Stimulated activated naive CD8-positive, alpha-beta T cell treated with anti-CD3 and anti-CD28 coated beads, Interleukin-15, amount 100 ng/mL, for 72 hours (primary cell): ENCODE results near the gene DUS1L.

Source experiments
- ATAC-seq: fragments of 150-1000 bp; cut with Tn5 transposase; 2 replicates; pipeline ENCODE4 v1.10.0; 2021; ENCODE audit warnings: mild to moderate bottlenecking, moderate library complexity
- DNase-seq, 2 donors: peaks; one replicate each; pipeline ENCODE4 v3.0.0; 2021 to 2022
- H3K27ac Mint-ChIP-seq, 2 donors: one replicate each; pipeline ENCODE4 v1.8.0; 2022; ENCODE audit warnings: mild to moderate bottlenecking in 2 of 2, mixed read lengths in 2 of 2, moderate library complexity in 2 of 2
- H3K27me3 Mint-ChIP-seq: one replicate; pipeline ENCODE4 v1.8.0; 2022; ENCODE audit warnings: mixed read lengths
- H3K4me1 Mint-ChIP-seq: one replicate; pipeline ENCODE4 v1.8.0; 2022; ENCODE audit warnings: mild to moderate bottlenecking, mixed read lengths
- H3K4me3 Mint-ChIP-seq, 2 donors: one replicate each; pipeline ENCODE4 v1.8.0; 2022; ENCODE audit warnings: mild to moderate bottlenecking in 2 of 2, mixed read lengths in 2 of 2, moderate library complexity in 1 of 2
- H3K9me3 Mint-ChIP-seq, 2 donors: one replicate each; pipeline ENCODE4 v1.8.0; 2022; ENCODE audit warnings: mixed read lengths in 2 of 2

DUS1L gene

DNA sequence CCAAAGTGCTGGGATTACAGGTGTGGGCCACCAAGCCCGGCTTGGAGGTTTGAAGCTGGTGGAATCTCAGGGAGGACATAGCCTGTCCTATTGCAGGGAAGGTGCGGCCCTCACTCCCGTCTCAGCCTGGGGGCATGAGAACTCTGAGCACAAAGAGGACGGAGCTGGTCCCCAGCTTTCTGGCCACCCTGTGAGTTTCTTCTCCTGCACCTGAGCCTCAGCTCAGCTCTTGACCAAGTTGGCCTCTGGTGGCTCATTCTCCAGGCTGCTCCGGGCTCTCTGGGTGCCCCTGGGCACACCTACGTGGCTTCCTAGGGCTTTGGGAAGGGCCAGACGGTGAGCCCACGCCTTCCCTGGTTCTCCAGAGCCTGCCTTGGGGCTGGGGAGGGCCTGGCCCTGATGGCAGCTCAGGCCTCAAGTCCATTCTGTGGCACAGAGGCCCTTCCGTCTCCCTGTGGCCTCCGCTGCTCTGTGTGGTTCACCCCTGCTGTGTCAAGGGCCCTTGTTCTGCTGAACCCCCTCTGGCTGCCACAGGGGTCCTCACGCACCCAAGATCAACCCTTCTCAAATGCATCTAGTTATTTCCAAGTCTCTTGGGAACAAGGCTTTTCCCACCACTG, 39.3 kb upstream of the DUS1L start:
- no peaks in the 10 kb centered on the region for H3K27me3 Mint-ChIP-seq
- H3K27ac Mint-ChIP-seq, result peak overlapping the region; percentile 95 to 99
- no peaks in the 10 kb centered on the region for H3K9me3 Mint-ChIP-seq
- H3K4me3 Mint-ChIP-seq, result peak overlapping the region; percentile 94 to 97
- peaks cover 76% of the 10 kb centered on the region for H3K4me1 Mint-ChIP-seq
- no peak for DNase-seq
- no peak for ATAC-seq

DNA sequence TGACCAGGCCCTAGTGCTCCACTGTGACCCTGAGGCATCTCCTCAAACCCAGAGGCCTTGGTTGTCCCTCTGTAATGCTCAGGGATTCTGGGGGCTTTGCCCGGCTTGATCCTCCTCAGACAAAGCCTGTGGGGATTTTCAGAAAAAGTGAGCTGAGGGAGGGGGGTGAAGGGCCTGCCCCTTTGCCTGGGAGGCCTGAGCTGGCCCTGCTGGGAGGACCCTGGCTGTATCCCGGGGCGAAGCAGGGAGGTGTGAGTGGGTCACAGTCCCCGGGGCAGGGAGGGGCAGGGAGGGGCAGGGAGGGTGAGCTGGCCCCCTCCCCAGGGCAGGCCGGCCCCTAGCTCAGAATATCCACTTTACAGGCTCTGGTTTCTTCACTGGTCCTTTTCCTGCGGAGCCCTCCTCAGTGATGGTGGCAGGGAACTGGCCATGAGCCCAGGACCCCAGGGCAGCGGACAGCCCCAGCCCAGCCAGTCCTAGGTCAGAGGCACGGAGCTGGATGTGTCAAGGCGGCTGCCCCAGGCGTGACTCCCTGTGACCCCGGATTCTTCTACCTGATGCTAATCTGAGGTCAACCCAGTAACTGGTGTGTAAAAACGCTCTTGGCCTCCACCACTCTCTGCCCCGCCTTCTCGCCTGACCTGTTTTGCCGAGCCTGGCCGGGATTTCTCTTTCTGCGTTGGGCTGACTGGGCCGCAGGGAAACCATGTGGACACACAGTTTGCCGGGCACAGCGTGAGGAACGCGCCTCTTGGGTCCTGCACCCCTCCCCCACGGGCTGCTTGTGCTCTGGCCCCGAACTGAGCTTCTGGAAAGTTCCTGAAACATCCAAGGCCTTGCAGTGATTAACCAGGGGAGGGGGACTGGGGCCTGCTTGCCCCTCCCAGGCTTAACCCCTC, 38.2 kb upstream of the DUS1L start:
- Mint-ChIP-seq H3K4me1 (peaks cover 78% of the 10 kb centered on the region), H3K4me3 (no peak overlapping the region), H3K27ac (no peak overlapping the region), H3K9me3 (no peaks in the 10 kb centered on the region), H3K27me3 (no peaks in the 10 kb centered on the region)
- ATAC-seq (no peak), DNase-seq (no peak)

DNA sequence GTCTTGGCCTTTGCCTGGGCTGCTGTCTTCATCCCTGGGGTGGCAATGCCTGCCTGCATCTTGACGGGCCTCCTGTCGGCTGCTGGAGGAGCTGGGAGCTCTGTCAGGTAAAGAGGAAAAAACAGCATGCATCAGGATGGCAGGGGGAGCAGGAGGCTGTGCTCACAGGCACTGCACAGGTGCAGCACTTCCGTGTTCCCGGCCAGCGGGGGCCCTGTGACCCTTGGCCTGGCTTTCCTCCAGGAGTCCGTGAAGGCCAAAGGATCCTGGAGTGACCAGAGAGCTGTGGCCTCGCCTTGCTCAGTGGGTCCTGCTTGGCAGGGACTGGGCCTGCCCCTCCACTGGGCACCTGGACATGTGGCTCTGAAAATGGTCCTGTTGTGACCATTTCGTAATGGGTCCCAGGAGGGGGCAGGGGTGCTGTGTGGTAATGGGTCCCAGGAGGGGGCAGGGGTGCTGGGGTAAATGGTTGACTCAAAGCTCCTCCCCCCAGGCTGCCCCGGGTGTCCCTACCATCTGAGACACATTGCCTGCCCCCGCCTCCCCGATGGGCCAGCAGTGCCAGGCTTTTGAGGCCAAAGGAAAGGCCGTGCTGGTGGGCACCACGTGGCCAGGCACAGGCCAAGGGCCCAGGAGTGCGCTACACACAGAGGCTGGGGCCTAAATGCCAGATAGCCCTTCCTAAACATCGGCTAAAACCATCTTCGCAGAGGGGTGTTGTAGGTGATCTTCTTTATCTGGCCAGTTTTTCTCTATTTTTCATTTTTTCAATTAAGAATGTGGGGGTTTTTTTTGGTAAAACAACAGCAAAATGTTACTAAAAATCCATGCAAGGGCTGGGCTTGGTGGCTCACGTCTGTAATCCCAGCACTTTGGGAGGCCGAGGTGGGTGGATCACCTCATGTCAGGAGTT, 36.4 kb upstream of the DUS1L start:
- ATAC-seq, result no peak
- H3K4me1 Mint-ChIP-seq, result peaks cover 66% of the 10 kb centered on the region
- H3K9me3 Mint-ChIP-seq, result no peaks in the 10 kb centered on the region
- DNase-seq, result no peak
- no peaks in the 10 kb centered on the region for H3K27me3 Mint-ChIP-seq
- H3K4me3 Mint-ChIP-seq, result no peak overlapping the region
- no peak overlapping the region for H3K27ac Mint-ChIP-seq

DNA sequence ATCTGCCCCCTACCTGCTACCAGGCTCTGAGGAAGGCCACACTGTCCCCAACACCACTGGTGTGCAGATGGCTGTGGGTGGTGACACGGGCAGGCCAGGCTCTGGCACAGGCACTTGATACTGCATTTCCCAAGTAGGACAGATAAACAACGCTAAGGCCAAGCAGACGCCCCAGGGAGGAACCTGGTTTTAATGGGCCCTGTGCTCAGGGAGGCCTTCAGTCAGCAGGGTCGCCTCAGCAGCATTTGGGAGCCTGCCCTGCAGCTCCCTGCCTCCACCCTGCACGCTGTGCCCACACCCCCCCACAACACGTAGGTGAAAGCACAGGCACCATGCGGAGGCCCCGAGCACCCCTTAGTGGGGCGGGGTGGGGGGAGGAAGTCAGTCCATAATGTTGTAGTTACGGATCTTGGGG, 35.7 kb upstream of the DUS1L start:
- no peaks in the 10 kb centered on the region for H3K27me3 Mint-ChIP-seq
- H3K4me1 Mint-ChIP-seq, result peaks cover 66% of the 10 kb centered on the region
- H3K4me3 Mint-ChIP-seq, result peak overlapping the region in 1 of 2 donors; percentile 50
- no peak overlapping the region for H3K27ac Mint-ChIP-seq
- no peak for DNase-seq
- no peak for ATAC-seq
- no peaks in the 10 kb centered on the region for H3K9me3 Mint-ChIP-seq

DNA sequence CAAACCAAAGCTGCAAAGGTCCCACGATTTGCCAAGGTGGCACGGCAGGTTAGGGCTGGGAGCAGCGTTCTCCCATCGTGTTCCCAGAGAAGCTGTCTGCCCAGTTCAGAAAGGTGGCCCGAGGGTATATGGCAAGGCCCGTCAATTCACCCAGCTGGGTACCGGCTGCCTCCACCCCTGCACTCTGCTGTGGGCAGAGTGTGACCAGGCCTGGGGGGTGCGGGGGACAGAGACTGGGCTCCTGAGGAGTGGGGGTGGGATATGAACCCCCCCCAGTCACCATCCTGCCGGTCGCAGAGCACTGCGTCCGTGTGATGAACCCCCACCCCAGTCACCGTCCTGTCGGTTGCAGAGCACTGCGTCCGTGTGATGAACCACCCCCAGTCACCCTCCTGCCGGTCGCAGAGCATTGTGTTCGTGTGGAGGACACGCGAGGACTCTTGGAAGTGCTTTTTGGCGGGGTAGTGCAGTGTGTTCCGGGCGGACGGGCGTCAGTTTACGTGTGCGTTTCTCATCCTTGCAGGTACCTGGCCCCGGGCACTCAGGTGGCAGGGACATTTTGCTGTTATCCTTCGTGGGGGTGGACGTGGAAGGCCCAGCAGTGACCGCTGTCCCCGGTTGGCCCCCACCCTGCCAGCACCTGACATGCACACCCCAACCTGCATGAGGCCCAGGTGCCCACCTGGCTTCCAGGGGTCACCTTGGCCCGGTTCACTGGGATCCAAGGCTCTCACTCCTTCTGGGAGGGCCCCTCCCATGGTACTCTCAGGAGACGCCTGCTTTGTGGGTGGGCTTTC, 35.1 kb upstream of the DUS1L start:
- no peak for DNase-seq
- peak overlapping the region in 1 of 2 donors; percentile 59 for H3K27ac Mint-ChIP-seq
- no peak for ATAC-seq
- H3K4me1 Mint-ChIP-seq, result peaks cover 66% of the 10 kb centered on the region
- H3K4me3 Mint-ChIP-seq, result peak overlapping the region in 1 of 2 donors; percentile 93
- no peaks in the 10 kb centered on the region for H3K27me3 Mint-ChIP-seq
- no peaks in the 10 kb centered on the region for H3K9me3 Mint-ChIP-seq

DNA sequence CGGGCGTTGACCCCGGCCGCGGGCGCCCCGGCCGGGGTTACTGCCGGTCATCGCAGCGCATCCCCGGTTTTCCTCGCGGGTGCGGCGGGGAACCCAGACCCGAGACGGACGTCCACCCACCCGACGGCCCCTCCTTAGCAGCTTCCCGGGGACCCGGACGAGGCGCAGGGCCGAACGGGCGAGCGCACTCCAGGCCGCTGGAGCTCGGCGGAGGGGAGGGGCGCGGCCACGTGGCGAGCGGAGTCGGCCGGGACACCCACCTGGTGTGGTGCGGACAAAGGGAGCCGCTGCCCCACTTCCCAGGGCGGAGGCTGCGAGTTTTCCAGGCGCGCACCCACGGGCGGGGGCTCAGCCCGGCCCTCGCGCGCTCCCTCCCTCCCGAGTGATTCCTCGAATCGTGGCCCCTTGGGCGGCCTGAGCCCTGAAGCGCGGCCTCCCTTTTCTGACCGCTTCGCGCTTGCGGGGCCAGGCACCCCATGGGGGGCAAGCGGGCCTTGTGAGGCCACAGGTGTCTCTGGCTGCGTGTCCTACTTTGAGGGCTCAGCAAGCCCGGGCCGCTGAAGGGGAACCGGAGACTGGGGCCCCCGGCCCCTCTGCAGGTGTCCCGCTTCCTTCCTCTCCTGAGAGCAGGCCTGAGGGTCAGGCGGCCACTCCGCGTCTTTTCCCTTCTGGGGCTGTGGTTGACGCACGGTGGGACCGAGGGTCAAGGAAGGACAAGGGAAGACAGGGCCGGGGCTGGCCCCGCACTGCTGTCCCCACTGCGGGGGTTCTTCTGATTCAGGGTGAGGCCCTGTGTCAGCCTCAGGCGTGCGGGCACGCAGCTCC, 33.5 kb upstream of the DUS1L start:
- Mint-ChIP-seq H3K9me3 (no peaks in the 10 kb centered on the region), H3K27me3 (no peaks in the 10 kb centered on the region), H3K4me1 (peaks cover 60% of the 10 kb centered on the region), H3K27ac (peak overlapping the region; percentile 80 to 96), H3K4me3 (peak overlapping the region; percentile 84 to 93)
- ATAC-seq, result peak; percentile 13
- DNase-seq, result peak; percentile 28 to 40

DNA sequence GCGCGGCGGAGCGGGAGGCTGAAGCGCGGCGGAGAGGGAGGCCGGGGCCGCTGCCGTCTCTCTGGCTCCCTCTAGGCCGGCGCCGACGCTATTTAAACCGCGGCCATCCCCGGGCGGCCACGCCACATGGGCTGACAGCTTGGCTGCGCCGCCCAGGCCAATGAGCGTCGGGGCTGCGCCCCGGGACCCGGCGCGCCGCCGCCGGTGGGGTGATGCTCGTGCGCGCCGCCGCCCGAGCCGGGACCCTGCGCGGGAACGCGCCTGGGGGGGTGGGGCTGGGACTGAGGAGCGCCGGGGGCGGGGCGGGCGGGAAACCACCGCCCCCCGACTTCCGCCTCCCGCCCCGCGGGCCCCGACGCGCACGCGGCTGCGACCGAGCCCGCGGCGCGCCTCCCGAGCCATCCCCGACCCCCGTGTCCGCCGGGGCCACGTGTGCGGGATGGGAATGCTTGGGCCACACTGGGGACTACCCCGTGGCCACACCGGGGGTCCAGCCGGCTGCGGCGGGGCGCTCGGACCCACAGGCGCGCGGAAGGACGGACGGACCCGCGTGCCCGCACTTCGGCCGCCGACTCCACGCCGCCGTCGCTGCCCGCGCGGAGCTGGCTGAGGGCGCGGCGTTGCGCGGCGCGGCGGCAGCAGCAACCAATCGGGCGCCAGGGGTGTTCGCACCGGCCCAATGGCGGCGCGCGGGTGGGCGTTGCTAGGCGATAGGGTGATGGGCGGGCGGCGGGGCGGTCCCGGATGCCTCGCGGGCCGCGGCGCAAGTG, 32.8 kb upstream of the DUS1L start, which contains the start of gene FASN:
Gene FASN (minus strand): TSS at position 68 of the 770 bp plus-strand sequence. CDS start 1,791 bp downstream, outside the sequence.
- Mint-ChIP-seq H3K27ac (peak within 1 kb of the TSS; percentile 65 to 86), H3K4me1 (peaks cover 56% of the 10 kb centered on the region), H3K27me3 (no peaks in the 10 kb centered on the region), H3K4me3 (peak within 1 kb of the TSS; percentile 74 to 87), H3K9me3 (no peaks in the 10 kb centered on the region)
- ATAC-seq, result peak; percentile 87
- peak; percentile 92 to 93 for DNase-seq

DNA sequence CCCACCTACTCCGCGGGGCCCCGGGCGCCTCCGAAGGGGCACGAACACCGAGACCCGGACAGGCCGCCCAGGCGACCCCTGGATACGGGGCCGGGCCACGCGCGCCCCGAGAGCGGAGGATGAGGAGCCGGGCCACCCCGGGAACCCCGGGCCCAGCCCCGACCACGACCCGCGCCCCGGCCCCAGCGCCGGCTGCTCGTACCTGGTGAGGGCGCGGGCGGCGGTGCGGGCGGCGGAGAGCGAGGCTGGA, 32.2 kb upstream of the DUS1L start:
- peak overlapping the region in 1 of 2 donors; percentile 86 for H3K27ac Mint-ChIP-seq
- H3K4me1 Mint-ChIP-seq, result peaks cover 56% of the 10 kb centered on the region
- H3K9me3 Mint-ChIP-seq, result no peaks in the 10 kb centered on the region
- peak overlapping the region; percentile 64 to 87 for H3K4me3 Mint-ChIP-seq
- no peaks in the 10 kb centered on the region for H3K27me3 Mint-ChIP-seq
- no peak for ATAC-seq
- DNase-seq, result no peak

DNA sequence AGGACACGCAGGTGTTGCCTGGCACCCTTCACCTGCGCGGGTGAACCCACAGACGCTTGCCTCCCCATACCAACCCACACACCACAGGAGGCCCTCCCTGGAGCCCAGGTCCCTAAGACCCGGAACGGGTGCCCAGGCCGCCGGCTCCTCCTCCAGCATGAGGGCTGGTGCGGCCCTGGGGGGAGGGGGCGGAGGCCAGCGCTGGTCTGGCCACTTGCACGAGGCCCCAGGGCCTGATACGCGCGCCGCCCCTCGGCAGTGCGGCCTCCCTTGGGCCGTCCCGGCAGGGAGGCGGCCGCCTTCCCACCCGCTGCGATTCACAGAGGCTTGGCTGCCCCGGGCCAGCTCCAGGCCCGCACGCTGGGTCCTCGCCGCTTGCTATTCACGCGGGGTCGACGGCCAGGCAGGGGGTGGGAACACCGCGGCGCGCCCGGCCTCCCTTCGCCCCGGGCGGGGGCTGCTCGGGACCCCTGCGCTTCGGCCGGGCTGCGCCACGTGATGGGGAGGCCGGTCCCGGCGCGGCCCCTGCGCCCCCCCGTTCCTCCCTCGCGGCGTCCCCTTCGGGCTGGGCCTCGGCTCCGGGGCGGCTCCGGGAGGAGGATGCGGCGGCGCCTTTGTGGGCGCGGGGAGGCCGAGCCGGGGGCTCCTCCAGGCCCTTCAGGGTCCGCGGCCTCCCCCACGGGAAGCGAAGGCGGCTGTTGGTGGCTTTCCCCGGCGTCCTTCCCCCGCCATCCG, 31.7 kb upstream of the DUS1L start:
- ATAC-seq (peak; percentile 1), DNase-seq (peak; percentile 40 to 62)
- H3K27ac Mint-ChIP-seq, result peak overlapping the region in 1 of 2 donors; percentile 67
- H3K9me3 Mint-ChIP-seq, result no peaks in the 10 kb centered on the region
- H3K4me1 Mint-ChIP-seq, result peaks cover 54% of the 10 kb centered on the region
- no peaks in the 10 kb centered on the region for H3K27me3 Mint-ChIP-seq
- H3K4me3 Mint-ChIP-seq, result peak overlapping the region; percentile 74 to 87

DNA sequence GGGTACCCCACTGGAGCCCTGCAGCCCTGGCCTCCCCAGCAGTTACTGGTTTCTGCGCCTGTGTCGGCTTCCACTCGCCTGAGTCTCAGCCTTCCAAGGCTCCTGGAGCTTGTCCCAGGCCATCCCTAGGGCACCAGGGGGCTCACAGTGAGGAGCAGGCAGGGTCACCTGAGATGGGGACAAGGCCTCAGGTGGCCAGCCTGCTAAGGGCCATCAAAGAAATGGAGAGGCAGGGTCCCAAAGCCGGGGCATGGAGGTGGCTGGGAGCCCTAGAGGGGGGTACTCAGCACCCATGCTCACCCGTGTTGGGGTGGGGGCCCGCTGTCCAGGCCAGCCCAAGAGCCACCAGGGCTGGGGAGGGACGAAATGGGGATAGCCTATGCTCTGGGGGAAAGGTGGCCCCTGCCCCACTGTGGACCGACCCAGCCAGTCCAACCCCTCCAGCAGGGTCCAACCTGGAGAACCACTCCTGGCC, 31.1 kb upstream of the DUS1L start:
- Mint-ChIP-seq H3K27me3 (no peaks in the 10 kb centered on the region), H3K4me3 (peak overlapping the region; percentile 74 to 83), H3K27ac (peak overlapping the region in 1 of 2 donors; percentile 67), H3K4me1 (peaks cover 48% of the 10 kb centered on the region), H3K9me3 (no peaks in the 10 kb centered on the region)
- DNase-seq, result no peak
- ATAC-seq, result no peak

DNA sequence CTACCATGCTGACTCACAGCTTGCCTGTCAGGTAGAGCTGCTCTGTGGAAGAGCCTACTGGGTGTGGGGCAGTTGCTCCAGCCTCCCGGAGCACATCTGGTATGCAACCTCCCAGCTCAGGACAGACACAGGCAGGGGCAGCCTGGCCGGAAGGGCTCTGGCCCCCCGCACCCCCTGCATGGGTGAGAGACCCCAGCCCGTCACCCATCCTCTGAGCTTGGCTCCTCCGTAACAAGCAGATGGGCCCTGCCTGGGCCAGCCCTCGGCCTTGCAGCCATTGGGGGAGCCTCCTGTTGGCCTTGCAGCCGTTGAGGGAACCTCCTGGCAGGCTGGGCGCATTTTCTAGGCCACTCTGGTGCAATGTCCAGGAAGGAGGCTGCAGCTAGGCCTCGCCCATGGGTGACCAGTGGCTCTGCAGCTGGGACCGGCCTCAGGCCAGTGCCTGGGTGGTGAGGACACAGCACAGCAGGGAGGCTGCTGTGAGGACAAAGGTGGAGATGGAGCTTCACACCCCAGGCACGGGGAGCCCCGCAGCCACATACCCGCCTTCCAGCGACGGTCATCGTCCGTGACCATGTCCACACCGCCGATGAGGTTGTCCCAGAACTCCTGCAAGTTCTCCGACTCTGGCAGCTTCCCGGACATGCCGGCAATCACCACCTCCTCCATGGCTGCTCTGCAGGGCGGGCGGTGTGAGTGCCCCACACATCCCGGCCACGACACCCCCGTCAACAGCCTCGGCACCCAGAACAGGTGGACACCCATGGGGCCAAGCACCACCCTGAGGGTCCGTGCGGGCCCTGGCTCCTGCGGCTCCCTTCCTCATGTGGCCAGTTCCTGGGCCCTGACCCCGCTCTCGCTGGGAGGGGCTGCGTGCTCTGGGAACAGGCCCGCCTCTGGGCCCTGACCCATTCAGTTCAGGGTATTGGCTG, 30.4 kb upstream of the DUS1L start:
- H3K9me3 Mint-ChIP-seq, result no peaks in the 10 kb centered on the region
- peak overlapping the region in 1 of 2 donors; percentile 67 for H3K27ac Mint-ChIP-seq
- no peak for ATAC-seq
- peak overlapping the region; percentile 64 to 83 for H3K4me3 Mint-ChIP-seq
- DNase-seq, result no peak
- H3K27me3 Mint-ChIP-seq, result no peaks in the 10 kb centered on the region
- H3K4me1 Mint-ChIP-seq, result peaks cover 41% of the 10 kb centered on the region
